Effector memory CD4-positive, alpha-beta T cell (primary cell): ENCODE measurements around the gene CA12.

Experiments used
- DNase-seq, 3 donors: peaks; one replicate each; pipeline ENCODE4 v3.0.0-alpha.2; 2020
- H3K27ac ChIP-seq: 2 replicates; pipeline ENCODE4 v1.7.0; 2013; ENCODE audit warnings: mild to moderate bottlenecking, low read length, moderate library complexity; ENCODE audit not compliant: insufficient read depth, poor library complexity, severe bottlenecking
- H3K27me3 ChIP-seq: replicated peaks from 2 replicates; pipeline ENCODE4 v1.7.0; 2013; ENCODE audit warnings: mild to moderate bottlenecking, low read length; ENCODE audit not compliant: insufficient read depth, control insufficient read depth, poor library complexity, severe bottlenecking
- H3K36me3 ChIP-seq: 2 replicates; pipeline ENCODE4 v1.7.0; 2013; ENCODE audit warnings: mild to moderate bottlenecking, low read length, moderate library complexity; ENCODE audit not compliant: control insufficient read depth, insufficient read depth
- H3K4me1 ChIP-seq: 2 replicates; pipeline ENCODE4 v1.7.0; 2013; ENCODE audit warnings: low read length, mild to moderate bottlenecking; ENCODE audit not compliant: control insufficient read depth, insufficient read depth, poor library complexity, severe bottlenecking
- H3K4me3 ChIP-seq: 2 replicates; pipeline ENCODE4 v1.7.0; 2013; ENCODE audit warnings: low read length, low read depth, mild to moderate bottlenecking; ENCODE audit not compliant: insufficient read depth, poor library complexity, severe bottlenecking
- H3K9me3 ChIP-seq: 2 replicates; pipeline ENCODE4 v1.7.0; 2013; ENCODE audit warnings: mild to moderate bottlenecking, low read length, moderate library complexity; ENCODE audit not compliant: control insufficient read depth

The CA12 gene

DNA sequence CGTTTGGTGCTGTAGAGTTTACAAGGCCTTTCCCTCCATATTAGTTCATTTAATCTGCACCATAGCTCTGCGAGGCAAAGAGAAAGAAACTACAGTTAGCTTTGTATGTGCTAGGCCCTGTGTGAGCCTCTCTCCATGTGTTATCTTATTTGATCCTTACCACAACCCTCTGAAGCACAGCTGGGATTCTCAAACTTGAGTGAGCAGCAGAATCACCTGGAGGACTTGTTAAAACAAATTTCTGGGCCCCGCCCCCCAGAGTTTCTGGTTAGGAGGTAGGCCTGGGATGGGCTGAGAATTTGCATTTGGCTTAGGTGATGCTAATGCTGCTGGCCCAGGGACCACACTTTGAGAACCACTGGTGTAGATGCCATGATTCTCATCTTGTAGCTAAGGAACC lies 12.3 kb downstream of the CA12 start:
- Histone ChIP-seq H3K36me3 (no peaks in the 10 kb centered on the region), H3K27me3 (no peaks in the 10 kb centered on the region), H3K27ac (no peak overlapping the region), H3K4me1 (no peaks in the 10 kb centered on the region), H3K4me3 (no peak overlapping the region), H3K9me3 (no peaks in the 10 kb centered on the region)
- no peak for DNase-seq

DNA sequence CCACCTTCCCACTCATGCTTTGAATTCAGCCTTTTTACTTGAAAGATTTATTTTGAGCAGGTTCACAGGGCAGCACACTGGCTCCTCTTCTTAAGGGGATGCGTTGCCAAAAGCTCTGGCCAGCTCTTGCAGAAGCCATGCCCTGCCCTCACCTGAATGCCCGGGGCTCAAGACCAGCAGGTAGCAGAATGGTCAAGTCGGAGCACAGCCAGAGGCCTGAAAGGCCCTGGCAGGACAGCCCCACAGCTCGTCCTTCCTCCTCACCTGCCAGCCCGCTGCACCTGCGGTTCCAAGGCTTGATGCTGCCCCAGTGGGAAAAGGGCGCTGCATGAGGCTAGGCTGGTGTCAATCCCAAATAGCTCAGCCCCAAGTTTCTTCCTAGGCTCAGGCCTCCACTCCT lies 13.1 kb downstream of the CA12 start:
- H3K27me3 ChIP-seq, result no peaks in the 10 kb centered on the region
- H3K36me3 ChIP-seq, result no peaks in the 10 kb centered on the region
- no peak overlapping the region for H3K27ac ChIP-seq
- DNase-seq, result no peak
- no peaks in the 10 kb centered on the region for H3K9me3 ChIP-seq
- no peak overlapping the region for H3K4me3 ChIP-seq
- H3K4me1 ChIP-seq, result no peaks in the 10 kb centered on the region

DNA sequence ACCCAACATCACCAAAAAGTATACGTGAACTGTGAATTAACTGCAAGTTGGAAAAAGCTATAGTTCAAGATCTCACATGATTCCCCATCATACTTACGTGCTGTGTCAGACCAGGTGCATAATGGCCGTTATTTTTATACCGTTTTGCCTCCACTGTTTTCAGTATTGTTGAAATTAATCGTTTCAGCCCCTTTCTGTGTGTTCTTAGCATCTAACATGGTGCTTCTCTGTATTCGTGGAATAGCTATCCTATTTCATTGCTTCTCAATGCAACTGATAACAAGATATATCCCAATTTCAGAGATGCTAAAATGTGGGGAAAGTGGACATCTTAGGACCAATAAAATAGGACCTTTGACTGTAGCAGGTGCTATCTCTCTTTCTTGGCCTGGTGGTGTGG lies 13.7 kb downstream of the CA12 start:
- DNase-seq, result no peak
- H3K27me3 ChIP-seq, result no peaks in the 10 kb centered on the region
- H3K36me3 ChIP-seq, result no peaks in the 10 kb centered on the region
- H3K9me3 ChIP-seq, result no peaks in the 10 kb centered on the region
- no peak overlapping the region for H3K27ac ChIP-seq
- no peak overlapping the region for H3K4me3 ChIP-seq
- H3K4me1 ChIP-seq, result no peaks in the 10 kb centered on the region

GRCh38 chr15:63367390-63367789 lies 14.3 kb downstream of the CA12 start:
- DNase-seq, result no peak
- Histone ChIP-seq H3K36me3 (no peaks in the 10 kb centered on the region), H3K27ac (no peak overlapping the region), H3K27me3 (no peaks in the 10 kb centered on the region), H3K9me3 (no peaks in the 10 kb centered on the region), H3K4me3 (no peak overlapping the region), H3K4me1 (no peaks in the 10 kb centered on the region)

- Histone ChIP-seq H3K36me3 (no peaks in the 10 kb centered on the region), H3K9me3 (no peaks in the 10 kb centered on the region), H3K27me3 (no peaks in the 10 kb centered on the region), H3K4me1 (no peaks in the 10 kb centered on the region), H3K27ac (no peak overlapping the region), H3K4me3 (no peak overlapping the region)
- DNase-seq, result no peak
Observed at GRCh38 chr15:63366451-63366850, 15.2 kb downstream of the CA12 start.

- DNase-seq, result no peak
- Histone ChIP-seq H3K4me1 (no peaks in the 10 kb centered on the region), H3K9me3 (no peaks in the 10 kb centered on the region), H3K36me3 (no peaks in the 10 kb centered on the region), H3K27ac (no peak overlapping the region), H3K27me3 (no peaks in the 10 kb centered on the region), H3K4me3 (no peak overlapping the region)
Observed at GRCh38 chr15:63365273-63365680, 16.4 kb downstream of the CA12 start.

DNA sequence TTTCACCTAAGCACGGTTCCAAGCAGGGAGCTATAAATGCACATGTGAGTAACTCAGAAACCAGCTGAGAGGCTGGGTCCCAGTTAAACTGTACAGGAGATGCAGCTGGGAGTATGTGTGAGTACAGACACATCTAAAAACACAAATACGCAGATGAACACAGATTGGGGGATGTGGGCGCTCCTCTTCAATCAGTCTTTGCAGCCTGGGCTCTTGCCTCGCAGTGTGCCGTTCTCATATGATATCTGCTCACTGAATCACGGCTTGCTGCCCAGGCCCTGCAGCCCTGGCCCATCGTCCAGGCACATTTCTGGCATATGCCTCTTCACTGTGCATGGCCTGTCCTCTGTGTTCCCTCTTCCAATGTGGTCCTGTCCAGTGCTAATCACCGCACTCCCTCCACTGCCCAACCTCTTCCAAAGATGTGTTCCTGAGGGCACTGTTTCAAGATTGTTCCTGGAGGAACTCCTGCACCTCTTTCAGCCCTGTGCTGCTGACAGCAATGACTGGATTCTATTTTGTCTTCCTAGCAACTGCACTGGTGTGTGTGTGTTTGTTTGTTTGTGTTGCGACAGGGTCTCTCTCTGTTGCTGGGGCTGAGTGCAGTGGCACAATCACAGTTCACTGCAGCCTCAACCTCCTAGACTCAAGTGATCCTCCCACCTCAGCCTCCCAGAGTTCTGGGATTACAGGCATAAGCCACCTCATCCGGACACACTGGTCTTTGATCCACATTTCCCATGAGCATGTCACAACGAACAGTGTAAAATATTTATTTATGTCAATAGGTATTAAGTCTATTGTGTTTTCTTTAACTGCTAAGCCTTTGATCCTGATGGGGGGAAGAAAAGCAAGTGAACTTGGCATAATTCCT lies 17.0 kb downstream of the CA12 start:
- no peak overlapping the region for H3K27ac ChIP-seq
- no peak overlapping the region for H3K4me3 ChIP-seq
- H3K9me3 ChIP-seq, result no peaks in the 10 kb centered on the region
- H3K36me3 ChIP-seq, result no peaks in the 10 kb centered on the region
- DNase-seq, result no peak
- H3K27me3 ChIP-seq, result no peaks in the 10 kb centered on the region
- no peaks in the 10 kb centered on the region for H3K4me1 ChIP-seq

GRCh38 chr15:63363292-63363691 lies 18.4 kb downstream of the CA12 start:
- H3K4me3 ChIP-seq, result no peak overlapping the region
- no peak overlapping the region for H3K27ac ChIP-seq
- no peaks in the 10 kb centered on the region for H3K36me3 ChIP-seq
- H3K27me3 ChIP-seq, result no peaks in the 10 kb centered on the region
- H3K9me3 ChIP-seq, result no peaks in the 10 kb centered on the region
- no peaks in the 10 kb centered on the region for H3K4me1 ChIP-seq
- no peak for DNase-seq

DNA sequence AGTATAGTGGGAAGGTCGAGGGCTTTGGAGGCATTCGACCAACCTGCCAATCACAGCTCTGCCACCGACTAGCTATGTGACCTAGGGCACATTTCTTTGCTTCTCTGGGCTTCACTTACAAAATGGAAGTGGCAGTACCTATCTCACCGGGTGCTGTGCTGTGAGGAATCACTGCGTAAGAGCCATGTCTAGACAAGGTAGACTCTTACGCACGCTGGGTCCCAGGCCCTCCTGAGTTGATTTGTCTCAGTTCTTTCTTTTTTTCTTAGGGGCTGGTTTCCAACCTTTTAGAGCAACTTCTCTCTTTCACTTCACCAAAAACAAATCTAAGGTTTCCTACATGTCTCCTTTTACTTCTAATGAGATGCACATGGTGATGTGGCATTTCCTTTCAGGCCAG lies 18.8 kb downstream of the CA12 start:
- Histone ChIP-seq H3K27me3 (no peaks in the 10 kb centered on the region), H3K27ac (no peak overlapping the region), H3K4me3 (no peak overlapping the region), H3K4me1 (no peaks in the 10 kb centered on the region), H3K9me3 (no peaks in the 10 kb centered on the region), H3K36me3 (no peaks in the 10 kb centered on the region)
- no peak for DNase-seq

GRCh38 chr15:63362196-63362595 lies 19.4 kb downstream of the CA12 start:
- no peaks in the 10 kb centered on the region for H3K27me3 ChIP-seq
- H3K9me3 ChIP-seq, result no peaks in the 10 kb centered on the region
- H3K4me3 ChIP-seq, result no peak overlapping the region
- no peak overlapping the region for H3K27ac ChIP-seq
- DNase-seq, result no peak
- H3K4me1 ChIP-seq, result no peaks in the 10 kb centered on the region
- H3K36me3 ChIP-seq, result no peaks in the 10 kb centered on the region
